ENCODE results near the gene DNAL4. TPM values are rescaled to one million over a fixed set of nuclear protein-coding genes. Genes with fewer than 3 reads are reported as not detected.

The DNAL4 gene
- total RNA-seq, 1 donor: 17.0 TPM

- H3K4me3 ChIP-seq (ENCODE audit: insufficient read depth, low read length): no peak overlapping the region
- H3K79me2 ChIP-seq (ENCODE audit: insufficient read depth, low read length): no peaks in the 10 kb centered on the region
- no peaks in the 10 kb centered on the region for H3K27me3 ChIP-seq (ENCODE audit: insufficient read depth, low read length)
- no peaks in the 10 kb centered on the region for H3K4me1 ChIP-seq (ENCODE audit: insufficient read depth, low read length)
- H3K9me3 ChIP-seq (ENCODE audit: low read depth, low read length): no peaks in the 10 kb centered on the region
- H3K4me2 ChIP-seq (ENCODE audit: insufficient read depth, low read length): no peak overlapping the region
- no peak for TF ChIP-seq CTCF (IDR thresholded peaks at IDR 0.05; ENCODE audit: extremely low read depth, low read depth, low read length)
- H3K27ac ChIP-seq (ENCODE audit: low read depth, low read length): no peak overlapping the region
- peak; percentile 72 for DNase-seq (ENCODE audit: insufficient read length, low spot score, missing footprints)
- no peaks in the 10 kb centered on the region for H4K20me1 ChIP-seq (ENCODE audit: insufficient read depth, low read length)
- H3K36me3 ChIP-seq (ENCODE audit: insufficient read depth, low read length): no peaks in the 10 kb centered on the region
- no peak overlapping the region for H2AFZ ChIP-seq (ENCODE audit: low read length)
Observed at GRCh38 chr22:38827510-38827909, 33.6 kb upstream of the DNAL4 start.

GRCh38 chr22:38826801-38827200 lies 32.9 kb upstream of the DNAL4 start:
- no peaks in the 10 kb centered on the region for H3K4me1 ChIP-seq (ENCODE audit: insufficient read depth, low read length)
- H3K79me2 ChIP-seq (ENCODE audit: insufficient read depth, low read length): no peaks in the 10 kb centered on the region
- no peak overlapping the region for H2AFZ ChIP-seq (ENCODE audit: low read length)
- TF ChIP-seq CTCF (IDR thresholded peaks at IDR 0.05; ENCODE audit: extremely low read depth, low read depth, low read length): no peak
- no peak overlapping the region for H3K4me2 ChIP-seq (ENCODE audit: insufficient read depth, low read length)
- H3K9me3 ChIP-seq (ENCODE audit: low read depth, low read length): no peaks in the 10 kb centered on the region
- no peaks in the 10 kb centered on the region for H3K36me3 ChIP-seq (ENCODE audit: insufficient read depth, low read length)
- H4K20me1 ChIP-seq (ENCODE audit: insufficient read depth, low read length): no peaks in the 10 kb centered on the region
- no peak overlapping the region for H3K27ac ChIP-seq (ENCODE audit: low read depth, low read length)
- H3K27me3 ChIP-seq (ENCODE audit: insufficient read depth, low read length): no peaks in the 10 kb centered on the region
- H3K4me3 ChIP-seq (ENCODE audit: insufficient read depth, low read length): no peak overlapping the region
- DNase-seq (ENCODE audit: insufficient read length, low spot score, missing footprints): peak; percentile 32

- H3K4me1 ChIP-seq (ENCODE audit: insufficient read depth, low read length): no peaks in the 10 kb centered on the region
- H3K79me2 ChIP-seq (ENCODE audit: insufficient read depth, low read length): no peaks in the 10 kb centered on the region
- TF ChIP-seq CTCF (IDR thresholded peaks at IDR 0.05; ENCODE audit: extremely low read depth, low read depth, low read length): no peak
- DNase-seq (ENCODE audit: insufficient read length, low spot score, missing footprints): peak; percentile 46
- no peaks in the 10 kb centered on the region for H3K9me3 ChIP-seq (ENCODE audit: low read depth, low read length)
- no peak overlapping the region for H3K27ac ChIP-seq (ENCODE audit: low read depth, low read length)
- no peak overlapping the region for H3K4me3 ChIP-seq (ENCODE audit: insufficient read depth, low read length)
- no peak overlapping the region for H3K4me2 ChIP-seq (ENCODE audit: insufficient read depth, low read length)
- no peaks in the 10 kb centered on the region for H3K36me3 ChIP-seq (ENCODE audit: insufficient read depth, low read length)
- no peaks in the 10 kb centered on the region for H3K27me3 ChIP-seq (ENCODE audit: insufficient read depth, low read length)
- no peak overlapping the region for H2AFZ ChIP-seq (ENCODE audit: low read length)
- no peaks in the 10 kb centered on the region for H4K20me1 ChIP-seq (ENCODE audit: insufficient read depth, low read length)
Observed at GRCh38 chr22:38826386-38826785, 32.4 kb upstream of the DNAL4 start.

DNA sequence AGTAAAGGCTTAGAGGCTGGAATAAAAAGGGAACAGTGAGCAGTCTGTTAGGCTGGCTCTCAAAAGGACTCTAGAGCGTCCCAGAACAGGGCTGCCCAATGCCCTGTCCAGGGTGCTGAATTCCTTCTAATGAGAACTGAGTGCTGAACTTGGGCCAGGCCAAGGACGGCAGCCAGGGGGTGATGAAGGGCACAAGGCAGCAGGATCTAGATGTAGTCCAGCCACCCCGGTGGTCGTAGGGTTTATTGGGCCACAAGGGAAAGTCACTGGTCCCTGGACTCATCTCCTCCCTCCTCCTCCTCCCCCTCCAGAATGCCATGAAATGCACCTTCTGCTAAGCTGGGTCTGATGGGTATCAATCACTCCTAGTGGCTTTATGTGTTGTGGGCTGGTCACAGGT lies 30.6 kb upstream of the DNAL4 start:
- Histone ChIP-seq H3K4me1 (ENCODE audit: insufficient read depth, low read length) (no peaks in the 10 kb centered on the region), H2AFZ (ENCODE audit: low read length) (no peak overlapping the region), H3K4me2 (ENCODE audit: insufficient read depth, low read length) (no peak overlapping the region), H3K36me3 (ENCODE audit: insufficient read depth, low read length) (no peaks in the 10 kb centered on the region), H3K9me3 (ENCODE audit: low read depth, low read length) (no peaks in the 10 kb centered on the region), H4K20me1 (ENCODE audit: insufficient read depth, low read length) (no peaks in the 10 kb centered on the region), H3K4me3 (ENCODE audit: insufficient read depth, low read length) (no peak overlapping the region), H3K27me3 (ENCODE audit: insufficient read depth, low read length) (no peaks in the 10 kb centered on the region), H3K27ac (ENCODE audit: low read depth, low read length) (no peak overlapping the region), H3K79me2 (ENCODE audit: insufficient read depth, low read length) (no peaks in the 10 kb centered on the region)
- peak; percentile 96 for DNase-seq (ENCODE audit: insufficient read length, low spot score, missing footprints)
- peak; percentile 50 for TF ChIP-seq CTCF (IDR thresholded peaks at IDR 0.05; ENCODE audit: extremely low read depth, low read depth, low read length)
